ENCODE data around the gene GYG2.

GYG2 gene

DNA sequence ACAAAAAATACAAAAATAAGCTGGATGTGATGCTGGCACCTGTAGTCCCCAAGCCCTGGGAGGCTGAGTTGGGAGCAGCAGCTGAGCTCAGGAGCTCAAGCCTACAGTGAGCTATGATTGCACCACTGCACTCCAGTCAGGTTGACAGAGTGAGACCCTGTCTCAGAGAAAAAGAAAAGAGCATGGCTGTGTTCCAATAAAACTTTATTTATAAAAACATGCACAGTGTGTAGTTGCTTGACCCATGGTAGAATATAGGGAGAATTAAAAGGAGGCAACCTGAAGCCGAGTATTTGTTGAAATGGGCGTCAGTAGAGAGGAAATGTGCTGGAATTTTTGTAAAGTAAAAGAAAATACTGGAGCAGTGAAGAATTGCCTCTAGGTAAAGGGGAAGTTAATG lies 27.0 kb downstream of the GYG2 start:
- TF ChIP-seq, protein P1, sequence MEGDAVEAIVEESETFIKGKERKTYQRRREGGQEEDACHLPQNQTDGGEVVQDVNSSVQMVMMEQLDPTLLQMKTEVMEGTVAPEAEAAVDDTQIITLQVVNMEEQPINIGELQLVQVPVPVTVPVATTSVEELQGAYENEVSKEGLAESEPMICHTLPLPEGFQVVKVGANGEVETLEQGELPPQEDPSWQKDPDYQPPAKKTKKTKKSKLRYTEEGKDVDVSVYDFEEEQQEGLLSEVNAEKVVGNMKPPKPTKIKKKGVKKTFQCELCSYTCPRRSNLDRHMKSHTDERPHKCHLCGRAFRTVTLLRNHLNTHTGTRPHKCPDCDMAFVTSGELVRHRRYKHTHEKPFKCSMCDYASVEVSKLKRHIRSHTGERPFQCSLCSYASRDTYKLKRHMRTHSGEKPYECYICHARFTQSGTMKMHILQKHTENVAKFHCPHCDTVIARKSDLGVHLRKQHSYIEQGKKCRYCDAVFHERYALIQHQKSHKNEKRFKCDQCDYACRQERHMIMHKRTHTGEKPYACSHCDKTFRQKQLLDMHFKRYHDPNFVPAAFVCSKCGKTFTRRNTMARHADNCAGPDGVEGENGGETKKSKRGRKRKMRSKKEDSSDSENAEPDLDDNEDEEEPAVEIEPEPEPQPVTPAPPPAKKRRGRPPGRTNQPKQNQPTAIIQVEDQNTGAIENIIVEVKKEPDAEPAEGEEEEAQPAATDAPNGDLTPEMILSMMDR (conservative IDR thresholded peaks at IDR 0.05; ENCODE audit: low read depth, low read length), result no peak
- H3K4me3 ChIP-seq (ENCODE audit: low read depth, low read length), result no peak overlapping the region
- no peak for DNase-seq (ENCODE audit: low read depth)

GRCh38 chrX:2857566-2857965 lies 28.8 kb downstream of the GYG2 start:
- TF ChIP-seq, protein P1 (conservative IDR thresholded peaks at IDR 0.05; ENCODE audit: low read depth, low read length), result no peak
- no peak for DNase-seq (ENCODE audit: low read depth)
- no peak overlapping the region for H3K4me3 ChIP-seq (ENCODE audit: low read depth, low read length)

- no peak overlapping the region for H3K4me3 ChIP-seq (ENCODE audit: low read depth, low read length)
- DNase-seq (ENCODE audit: low read depth), result no peak
- TF ChIP-seq, protein P1 (conservative IDR thresholded peaks at IDR 0.05; ENCODE audit: low read depth, low read length), result no peak
Measured at GRCh38 chrX:2859197-2859797, 30.6 kb downstream of the GYG2 start.

- H3K4me3 ChIP-seq (ENCODE audit: low read depth, low read length), result no peak overlapping the region
- no peak for DNase-seq (ENCODE audit: low read depth)
- TF ChIP-seq, protein P1 (conservative IDR thresholded peaks at IDR 0.05; ENCODE audit: low read depth, low read length), result no peak
Measured at GRCh38 chrX:2862404-2862803, 33.7 kb downstream of the GYG2 start.

- TF ChIP-seq, protein P1 (conservative IDR thresholded peaks at IDR 0.05; ENCODE audit: low read depth, low read length), result no peak
- peak; percentile 50 for DNase-seq (ENCODE audit: low read depth)
- H3K4me3 ChIP-seq (ENCODE audit: low read depth, low read length), result no peak overlapping the region
Measured at GRCh38 chrX:2863646-2864045, 34.9 kb downstream of the GYG2 start.

- no peak overlapping the region for H3K4me3 ChIP-seq (ENCODE audit: low read depth, low read length)
- DNase-seq (ENCODE audit: low read depth), result no peak
- TF ChIP-seq, protein P1 (conservative IDR thresholded peaks at IDR 0.05; ENCODE audit: low read depth, low read length), result no peak
Measured at GRCh38 chrX:2867206-2867605, 38.5 kb downstream of the GYG2 start.

DNA sequence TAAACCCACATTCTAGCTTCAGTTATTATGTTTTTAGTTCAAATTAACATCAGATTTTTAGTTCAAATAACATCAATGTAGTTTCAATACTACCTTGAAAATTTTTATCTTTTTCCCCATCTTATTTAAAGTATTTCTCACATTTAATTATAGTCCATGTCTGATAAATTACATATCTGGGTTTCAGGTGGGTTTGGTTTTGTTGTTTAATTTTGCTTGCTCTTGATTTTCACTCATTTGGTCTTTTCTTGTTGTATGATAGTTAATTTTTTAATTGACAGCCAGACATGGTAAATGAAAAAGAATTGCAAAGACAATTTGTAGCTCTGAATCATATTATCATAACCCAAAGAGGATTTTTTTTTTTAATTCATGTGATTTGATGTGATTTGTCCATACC lies 41.9 kb downstream of the GYG2 start:
- H3K4me3 ChIP-seq (ENCODE audit: low read depth, low read length), result no peak overlapping the region
- DNase-seq (ENCODE audit: low read depth), result no peak
- TF ChIP-seq, protein P1 (conservative IDR thresholded peaks at IDR 0.05; ENCODE audit: low read depth, low read length), result no peak
